22Rv1 (cell line): ENCODE data around the gene SLC7A11.

ENCODE experiments used
- CTCF ChIP-seq: fragments of 450-650 bp; IDR thresholded peaks from 2 replicates; pipeline ENCODE4 v1.5.1; 2017; ENCODE audit warnings: mild to moderate bottlenecking
- ZFX ChIP-seq: fragments of 450-650 bp; IDR thresholded peaks from 2 replicates; pipeline ENCODE4 v1.6.1; 2017; ENCODE audit warnings: antibody characterized with exemption, borderline replicate concordance

GRCh38 chr4:138192113-138192512, 50.0 kb downstream of the SLC7A11 start:
- TF ChIP-seq CTCF, result no peak
- TF ChIP-seq ZFX, result no peak
